T-helper 17 cell (primary cell): ENCODE measurements around the gene ZNF816. TPM values are rescaled to one million over a fixed set of nuclear protein-coding genes. Genes with fewer than 3 reads are reported as not detected.
"Not testable (repeated sequence)": the region's sequence is repeated elsewhere in the genome, so short reads cannot be mapped to it uniquely, and the experiment has no call there.

Experiments
- ATAC-seq: fragments of 150-1000 bp; cut with Tn5 transposase; 2 replicates; pipeline ENCODE4 v1.10.0; 2021; ENCODE audit warnings: mild to moderate bottlenecking, moderate library complexity
- DNase-seq, 3 donors: peaks; one replicate each; pipeline versions ENCODE4 v3.0.0 to v3.0.0-alpha.2; 2020 to 2021
- H3K9me3 ChIP-seq: one replicate; pipeline ENCODE4 v1.7.0; 2013; ENCODE audit warnings: low read length, mild to moderate bottlenecking; ENCODE audit not compliant: control insufficient read depth, poor library complexity, severe bottlenecking
- H3K27ac Mint-ChIP-seq: one replicate; pipeline ENCODE4 v1.8.0; 2022; ENCODE audit warnings: mild to moderate bottlenecking, moderate library complexity, mixed read lengths
- H3K27me3 Mint-ChIP-seq: one replicate; pipeline ENCODE4 v1.8.0; 2022; ENCODE audit warnings: mixed read lengths
- H3K36me3 Mint-ChIP-seq: one replicate; pipeline ENCODE4 v1.8.0; 2022; ENCODE audit warnings: low read depth, mixed read lengths
- H3K4me1 Mint-ChIP-seq: one replicate; pipeline ENCODE4 v1.8.0; 2022; ENCODE audit warnings: mild to moderate bottlenecking, mixed read lengths
- H3K4me3 Mint-ChIP-seq: one replicate; pipeline ENCODE4 v1.8.0; 2022; ENCODE audit warnings: mild to moderate bottlenecking, moderate library complexity, mixed read lengths
- total RNA-seq, 4 donors: library from RNA in 2 of 4; stranded (reverse) in 2 of 4; gene quantifications; one replicate each; pipeline ENCODE4 v1.2.3 and lab custom pipeline; 2022 to 2026

Gene ZNF816
- total RNA-seq, 2 donors from 2014 or later: 3.5 to 4.8 TPM

- ATAC-seq (no peak), DNase-seq (no peak)
- Mint-ChIP-seq H3K36me3 (peaks cover 9% of the 10 kb centered on the region), H3K4me3 (no peak overlapping the region), H3K27ac (no peak overlapping the region), H3K4me1 (no peaks in the 10 kb centered on the region), H3K27me3 (no peaks in the 10 kb centered on the region)
- peaks cover 40% of the 10 kb centered on the region for H3K9me3 ChIP-seq
Observed at GRCh38 chr19:52948025-52948770, 14.5 kb downstream of the ZNF816 start.

- no peak for DNase-seq
- H3K4me3 Mint-ChIP-seq: no peak overlapping the region
- H3K36me3 Mint-ChIP-seq: peaks cover 5% of the 10 kb centered on the region
- no peaks in the 10 kb centered on the region for H3K27me3 Mint-ChIP-seq
- no peak overlapping the region for H3K27ac Mint-ChIP-seq
- ATAC-seq: no peak
- H3K9me3 ChIP-seq: peaks cover 24% of the 10 kb centered on the region
- H3K4me1 Mint-ChIP-seq: peaks cover 5% of the 10 kb centered on the region
Observed at GRCh38 chr19:52946322-52947310, 16.1 kb downstream of the ZNF816 start.

- ATAC-seq: no peak
- no peak for DNase-seq
- H3K4me3 Mint-ChIP-seq: no peak overlapping the region
- peaks cover 17% of the 10 kb centered on the region for H3K9me3 ChIP-seq
- no peak overlapping the region for H3K27ac Mint-ChIP-seq
- peaks cover 8% of the 10 kb centered on the region for H3K36me3 Mint-ChIP-seq
- H3K27me3 Mint-ChIP-seq: no peaks in the 10 kb centered on the region
- peaks cover 10% of the 10 kb centered on the region for H3K4me1 Mint-ChIP-seq
Observed at GRCh38 chr19:52945652-52946321, 16.9 kb downstream of the ZNF816 start.

- ATAC-seq, H3K9me3 ChIP-seq, H3K4me3 Mint-ChIP-seq, DNase-seq, H3K27ac Mint-ChIP-seq, H3K27me3 Mint-ChIP-seq, H3K36me3 Mint-ChIP-seq: not testable (repeated sequence)
- peaks cover 10% of the 10 kb centered on the region for H3K4me1 Mint-ChIP-seq
Observed at GRCh38 chr19:52944703-52945493, 17.8 kb downstream of the ZNF816 start.

- H3K9me3 ChIP-seq: peaks cover 6% of the 10 kb centered on the region
- ATAC-seq (no peak), DNase-seq (no peak)
- no peak overlapping the region for H3K4me3 Mint-ChIP-seq
- H3K4me1 Mint-ChIP-seq: peaks cover 12% of the 10 kb centered on the region
- H3K27ac Mint-ChIP-seq: no peak overlapping the region
- H3K27me3 Mint-ChIP-seq: no peaks in the 10 kb centered on the region
- peaks cover 2% of the 10 kb centered on the region for H3K36me3 Mint-ChIP-seq
Observed at GRCh38 chr19:52943884-52944643, 18.6 kb downstream of the ZNF816 start.

GRCh38 chr19:52943134-52943883 is 19.4 kb downstream of the ZNF816 start:
- ATAC-seq (no peak), DNase-seq (no peak)
- H3K9me3 ChIP-seq: peaks cover 5% of the 10 kb centered on the region
- no peak overlapping the region for H3K27ac Mint-ChIP-seq
- peak overlapping the region; percentile 90 for H3K4me3 Mint-ChIP-seq
- H3K36me3 Mint-ChIP-seq: peaks cover 2% of the 10 kb centered on the region
- peaks cover 16% of the 10 kb centered on the region for H3K4me1 Mint-ChIP-seq
- no peaks in the 10 kb centered on the region for H3K27me3 Mint-ChIP-seq

GRCh38 chr19:52942386-52943133 is 20.1 kb downstream of the ZNF816 start:
- Mint-ChIP-seq H3K36me3 (peaks cover 2% of the 10 kb centered on the region), H3K27ac (peak overlapping the region; percentile 90), H3K4me1 (peaks cover 16% of the 10 kb centered on the region), H3K27me3 (no peaks in the 10 kb centered on the region), H3K4me3 (peak overlapping the region; percentile 90)
- H3K9me3 ChIP-seq: no peaks in the 10 kb centered on the region
- DNase-seq (peak; percentile 89 to 94 (median 93)), ATAC-seq (peak; percentile 99)

- H3K4me1 Mint-ChIP-seq: peaks cover 16% of the 10 kb centered on the region
- peak overlapping the region; percentile 90 for H3K27ac Mint-ChIP-seq
- H3K9me3 ChIP-seq: no peaks in the 10 kb centered on the region
- ATAC-seq: peak; percentile 38
- peak in 1 of 3 donors; percentile 13 for DNase-seq
- H3K4me3 Mint-ChIP-seq: peak overlapping the region; percentile 90
- peaks cover 2% of the 10 kb centered on the region for H3K36me3 Mint-ChIP-seq
- H3K27me3 Mint-ChIP-seq: no peaks in the 10 kb centered on the region
Observed at GRCh38 chr19:52941941-52942385, 20.7 kb downstream of the ZNF816 start.

- Mint-ChIP-seq H3K27ac (peak overlapping the region; percentile 90), H3K4me1 (peaks cover 16% of the 10 kb centered on the region), H3K4me3 (peak overlapping the region; percentile 90)
- ATAC-seq, H3K36me3 Mint-ChIP-seq, DNase-seq, H3K27me3 Mint-ChIP-seq, H3K9me3 ChIP-seq: not testable (repeated sequence)
Observed at GRCh38 chr19:52941523-52941922, 21.2 kb downstream of the ZNF816 start.

- not testable (repeated sequence) for DNase-seq, H3K27me3 Mint-ChIP-seq, ATAC-seq, H3K9me3 ChIP-seq, H3K36me3 Mint-ChIP-seq
- H3K4me1 Mint-ChIP-seq: peaks cover 16% of the 10 kb centered on the region
- H3K4me3 Mint-ChIP-seq: peak overlapping the region; percentile 90
- H3K27ac Mint-ChIP-seq: peak overlapping the region; percentile 90
Observed at GRCh38 chr19:52940905-52941304, 21.8 kb downstream of the ZNF816 start.

- ATAC-seq (no peak), DNase-seq (no peak)
- no peak overlapping the region for H3K27ac Mint-ChIP-seq
- peak overlapping the region; percentile 7 for H3K4me3 Mint-ChIP-seq
- peaks cover 16% of the 10 kb centered on the region for H3K4me1 Mint-ChIP-seq
- H3K36me3 Mint-ChIP-seq: peaks cover 6% of the 10 kb centered on the region
- H3K9me3 ChIP-seq: no peaks in the 10 kb centered on the region
- no peaks in the 10 kb centered on the region for H3K27me3 Mint-ChIP-seq
Observed at GRCh38 chr19:52938761-52939160, 23.9 kb downstream of the ZNF816 start.
